GM12878 (cell line): ENCODE data around the gene FBLN1. TPM values are rescaled to one million over a fixed set of nuclear protein-coding genes. Genes with fewer than 3 reads are reported as not detected.

Experiments used
- ATAC-seq: fragments of 200-7000 bp; cut with Tn5 transposase; 3 replicates; pipeline ENCODE4 v1.9.1; 2020; ENCODE audit warnings: mild to moderate bottlenecking, moderate library complexity
- BruUV-seq: library from RNA; stranded (reverse); fragments of 400-500 nt; replicated peaks from 2 replicates; lab custom pipeline; 2021; lab: Mats Ljungman, UMichigan
- CTCF ChIA-PET: fragments of 300-600 bp; sonication (Branson Sonifier 250); formaldehyde crosslinking; extraction: SDS; loops from one replicate; lab custom pipeline; 2021; ENCODE audit warnings: inconsistent platforms; lab: Yijun Ruan, JAX
- POLR2A ChIA-PET: fragments of 350-600 bp; formaldehyde crosslinking; extraction: SDS; loops from one replicate; lab custom pipeline; 2021; ENCODE audit warnings: inconsistent platforms; lab: Charles Lee
- RAD21 ChIA-PET: fragments of 300-600 bp; sonication (Branson Sonifier 250); formaldehyde crosslinking; loops from one replicate; lab custom pipeline; 2023; ENCODE audit warnings: antibody characterized with exemption; ENCODE audit not compliant: unreplicated experiment; lab: Charles Lee
- SMC1A ChIA-PET: fragments of 300-600 bp; sonication (Branson Sonifier 250); formaldehyde crosslinking; loops from one replicate; lab custom pipeline; 2023; ENCODE audit not compliant: unreplicated experiment, uncharacterized antibody; lab: Charles Lee
- DNase-seq: peaks from one replicate; pipeline ENCODE4 v3.0.0-alpha.2; 2011; ENCODE audit warnings: low read depth, low spot score
- FAIRE-seq: peaks from 3 replicates; lab custom pipeline; 2011; peaks lifted over from hg19 to GRCh38; lab: Jason Lieb, UNC
- H2AFZ ChIP-seq: 2 replicates; pipeline ENCODE4 v1.6.0; 2011; ENCODE audit warnings: low read depth, low read length, control low read depth; ENCODE audit not compliant: control insufficient read depth
- H3K27ac ChIP-seq: 2 replicates; pipeline ENCODE4 v1.5.1; 2011; ENCODE audit warnings: control low read depth; ENCODE audit not compliant: control insufficient read depth, insufficient read depth
- H3K27me3 ChIP-seq, 2 experiments: replicated peaks in 1 of 2; 2 replicates each; pipeline versions ENCODE4 v1.6.0 to v1.6.1; 2011; ENCODE audit warnings: low read length in 1 of 2; ENCODE audit not compliant: control insufficient read depth in 2 of 2, insufficient read depth in 2 of 2
- H3K36me3 ChIP-seq, 2 experiments: 2 replicates each; pipeline ENCODE4 v1.5.1; 2011; ENCODE audit warnings: low read length in 1 of 2; ENCODE audit not compliant: control insufficient read depth in 2 of 2, insufficient read depth in 2 of 2
- H3K4me1 ChIP-seq: 2 replicates; pipeline ENCODE4 v1.6.1; 2011; ENCODE audit warnings: mild to moderate bottlenecking, low read length, moderate library complexity, mixed read lengths; ENCODE audit not compliant: control insufficient read depth, insufficient read depth
- H3K4me2 ChIP-seq: 2 replicates; pipeline ENCODE4 v1.6.0; 2011; ENCODE audit warnings: control low read depth; ENCODE audit not compliant: control insufficient read depth, insufficient read depth
- H3K4me3 ChIP-seq: fragments of 200-600 bp; sonication (generic); 2 replicates; pipeline ENCODE4 v1.5.1; 2016
- H3K79me2 ChIP-seq: 2 replicates; pipeline ENCODE4 v1.6.0; 2011; ENCODE audit warnings: low read length; ENCODE audit not compliant: control insufficient read depth, insufficient read depth
- H3K9ac ChIP-seq: 2 replicates; pipeline ENCODE4 v1.8.0; 2011; ENCODE audit warnings: low read length, control low read depth, mixed read lengths; ENCODE audit not compliant: control insufficient read depth, insufficient read depth
- H3K9me3 ChIP-seq: replicated peaks from 3 replicates; pipeline ENCODE4 v1.5.1; 2011; ENCODE audit warnings: mild to moderate bottlenecking, low read length; ENCODE audit not compliant: control insufficient read depth, insufficient read depth
- H4K20me1 ChIP-seq: 2 replicates; pipeline ENCODE4 v1.6.0; 2011; ENCODE audit not compliant: control insufficient read depth, insufficient read depth
- CBX3 ChIP-seq: fragments of 200-600 bp; sonication (generic); IDR thresholded peaks from 2 replicates; pipeline ENCODE4 v1.6.1; 2016; ENCODE audit warnings: low read depth, borderline replicate concordance
- FOXM1 ChIP-seq: IDR thresholded peaks from 2 replicates; pipeline ENCODE4 v1.6.1; 2012; ENCODE audit warnings: low read depth, mild to moderate bottlenecking, inconsistent platforms, low read length, moderate library complexity
- KAT2A ChIP-seq: conservative IDR thresholded peaks from 2 replicates; pipeline ENCODE4 v1.6.1; 2011; ENCODE audit warnings: low read depth, low read length; ENCODE audit not compliant: control insufficient read depth
- SUPT20H ChIP-seq: IDR thresholded peaks from 2 replicates; pipeline ENCODE4 v1.6.1; 2011; ENCODE audit warnings: low read depth, mild to moderate bottlenecking, low read length, moderate library complexity, borderline replicate concordance; ENCODE audit not compliant: control insufficient read depth
- WGBS: methylation state at CpG from one replicate; pipeline ENCODE4 v1.1.6; 2016; ENCODE audit warnings: low lambda C conversion rate; ENCODE audit not compliant: insufficient replicate concordance, insufficient coverage; ENCODE audit errors: missing lambda C conversion rate; 5-methylcytosine and 5-hydroxymethylcytosine counted together
- in situ Hi-C: fragments of 300-500 bp; cut with MboI; formaldehyde crosslinking; loops from 9 replicates; pipeline ENCODE4 v1.14.3; 2018; ENCODE audit warnings: mixed read lengths
- intact Hi-C: fragments of 100-400 bp; cut with micrococcal nuclease; formaldehyde crosslinking; loops from one replicate; pipeline ENCODE4 v1.14.2; 2022; ENCODE audit not compliant: unreplicated experiment
- polyA plus RNA-seq, 11 experiments: library from polyadenylated mRNA; depleted of rRNA in 4 of 11; unstranded in 6 of 11; stranded (reverse) in 5 of 11; fragments of >200 nt; fragmentation: Nextera tagmentation in 4 of 11; fragmentation: Illumina TruSeq in 1 of 11; extraction: Ambion mirVana in 4 of 11; extraction: Trizol in 1 of 11; gene quantifications; 1 replicate in 1 of 11; 2 replicates in 10 of 11; pipeline versions ENCODE4 v1.2.1 to v1.2.3, GENCODE V29; 2011 to 2016; ENCODE audit warnings: inconsistent platforms in 2 of 11, missing spikeins in 2 of 11, low read depth in 1 of 11
- total RNA-seq, 4 experiments: library from RNA; depleted of rRNA in 3 of 4; stranded (reverse); fragments of >200 nt in 3 of 4; fragmentation: Illumina TruSeq in 1 of 4; extraction: Trizol in 1 of 4; gene quantifications; 2 replicates each; pipeline versions ENCODE4 v1.2.1 to v1.2.3, GENCODE V29; 2013 to 2021
- TF ChIP-seq, protein P1 (sequence below): IDR thresholded peaks from 2 replicates; pipeline ENCODE4 v1.6.1; 2012; ENCODE audit warnings: mild to moderate bottlenecking, low read depth, low read length

The FBLN1 gene
- total and polyA plus RNA-seq, 10 of the 15 experiments (the other 5 are each of a cell fraction or from before 2014, with no cell fraction given): 0.20 to 0.51 TPM; not detected in 8

- Histone ChIP-seq H3K27me3 (no peaks in the 10 kb centered on the region; a peak in 2 of 4 replicates), H4K20me1 (no peaks in the 10 kb centered on the region), H2AFZ (no peak overlapping the region), H3K79me2 (no peaks in the 10 kb centered on the region), H3K4me3 (no peak overlapping the region), H3K4me1 (no peaks in the 10 kb centered on the region), H3K36me3 (no peaks in the 10 kb centered on the region), H3K27ac (no peak overlapping the region), H3K9ac (no peak overlapping the region), H3K4me2 (no peak overlapping the region), H3K9me3 (no peaks in the 10 kb centered on the region; the same call in 2 of the 3 replicates)
- ATAC-seq: no peak
- SMC1A ChIA-PET: no interaction called here
- POLR2A ChIA-PET: no interaction called here
- DNase-seq: no peak
- no TSS peak for BruUV-seq
- 24% methylated on average over 4 of the region's 8 CpGs for WGBS
- in situ Hi-C loops (no loop called here), intact Hi-C loops (no loop called here)
- no peak for FAIRE-seq
- TF ChIP-seq SUPT20H (no peak), FOXM1 (no peak), KAT2A (no peak), CBX3 (no peak)
- TF ChIP-seq, protein P1, sequence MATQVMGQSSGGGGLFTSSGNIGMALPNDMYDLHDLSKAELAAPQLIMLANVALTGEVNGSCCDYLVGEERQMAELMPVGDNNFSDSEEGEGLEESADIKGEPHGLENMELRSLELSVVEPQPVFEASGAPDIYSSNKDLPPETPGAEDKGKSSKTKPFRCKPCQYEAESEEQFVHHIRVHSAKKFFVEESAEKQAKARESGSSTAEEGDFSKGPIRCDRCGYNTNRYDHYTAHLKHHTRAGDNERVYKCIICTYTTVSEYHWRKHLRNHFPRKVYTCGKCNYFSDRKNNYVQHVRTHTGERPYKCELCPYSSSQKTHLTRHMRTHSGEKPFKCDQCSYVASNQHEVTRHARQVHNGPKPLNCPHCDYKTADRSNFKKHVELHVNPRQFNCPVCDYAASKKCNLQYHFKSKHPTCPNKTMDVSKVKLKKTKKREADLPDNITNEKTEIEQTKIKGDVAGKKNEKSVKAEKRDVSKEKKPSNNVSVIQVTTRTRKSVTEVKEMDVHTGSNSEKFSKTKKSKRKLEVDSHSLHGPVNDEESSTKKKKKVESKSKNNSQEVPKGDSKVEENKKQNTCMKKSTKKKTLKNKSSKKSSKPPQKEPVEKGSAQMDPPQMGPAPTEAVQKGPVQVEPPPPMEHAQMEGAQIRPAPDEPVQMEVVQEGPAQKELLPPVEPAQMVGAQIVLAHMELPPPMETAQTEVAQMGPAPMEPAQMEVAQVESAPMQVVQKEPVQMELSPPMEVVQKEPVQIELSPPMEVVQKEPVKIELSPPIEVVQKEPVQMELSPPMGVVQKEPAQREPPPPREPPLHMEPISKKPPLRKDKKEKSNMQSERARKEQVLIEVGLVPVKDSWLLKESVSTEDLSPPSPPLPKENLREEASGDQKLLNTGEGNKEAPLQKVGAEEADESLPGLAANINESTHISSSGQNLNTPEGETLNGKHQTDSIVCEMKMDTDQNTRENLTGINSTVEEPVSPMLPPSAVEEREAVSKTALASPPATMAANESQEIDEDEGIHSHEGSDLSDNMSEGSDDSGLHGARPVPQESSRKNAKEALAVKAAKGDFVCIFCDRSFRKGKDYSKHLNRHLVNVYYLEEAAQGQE: no peak
- RAD21 ChIA-PET: no interaction called here
- CTCF ChIA-PET: no interaction called here
These were observed 43.4 kb upstream of the FBLN1 start for GRCh38 chr22:45459235-45459634.
